ENCODE data around the gene PACRG.

The PACRG gene

DNA sequence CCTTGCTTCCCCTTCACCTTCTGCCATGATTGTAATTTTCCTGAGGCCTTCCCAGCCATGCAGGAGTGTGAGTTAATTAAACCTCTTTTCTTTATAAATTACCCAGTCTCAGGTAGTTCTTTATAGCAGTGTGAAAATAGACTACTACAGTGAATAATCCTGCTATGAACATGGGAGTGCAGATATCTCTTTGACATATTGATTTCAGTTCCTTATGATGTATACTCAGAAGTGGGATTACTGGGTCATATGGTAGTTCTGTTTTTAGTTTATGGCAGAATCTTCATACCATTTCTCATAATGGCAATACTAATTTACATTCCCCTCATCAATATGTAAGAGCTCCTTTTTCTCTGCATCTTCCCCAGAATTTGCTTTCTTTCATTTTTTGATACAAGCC, 26.0 kb downstream of the PACRG start:
- ATAC-seq: no peak
- TF ChIP-seq ZFP3 (CRISPR knock-in tag; IDR thresholded peaks at IDR 0.05): no peak
- TF ChIP-seq, protein P1, sequence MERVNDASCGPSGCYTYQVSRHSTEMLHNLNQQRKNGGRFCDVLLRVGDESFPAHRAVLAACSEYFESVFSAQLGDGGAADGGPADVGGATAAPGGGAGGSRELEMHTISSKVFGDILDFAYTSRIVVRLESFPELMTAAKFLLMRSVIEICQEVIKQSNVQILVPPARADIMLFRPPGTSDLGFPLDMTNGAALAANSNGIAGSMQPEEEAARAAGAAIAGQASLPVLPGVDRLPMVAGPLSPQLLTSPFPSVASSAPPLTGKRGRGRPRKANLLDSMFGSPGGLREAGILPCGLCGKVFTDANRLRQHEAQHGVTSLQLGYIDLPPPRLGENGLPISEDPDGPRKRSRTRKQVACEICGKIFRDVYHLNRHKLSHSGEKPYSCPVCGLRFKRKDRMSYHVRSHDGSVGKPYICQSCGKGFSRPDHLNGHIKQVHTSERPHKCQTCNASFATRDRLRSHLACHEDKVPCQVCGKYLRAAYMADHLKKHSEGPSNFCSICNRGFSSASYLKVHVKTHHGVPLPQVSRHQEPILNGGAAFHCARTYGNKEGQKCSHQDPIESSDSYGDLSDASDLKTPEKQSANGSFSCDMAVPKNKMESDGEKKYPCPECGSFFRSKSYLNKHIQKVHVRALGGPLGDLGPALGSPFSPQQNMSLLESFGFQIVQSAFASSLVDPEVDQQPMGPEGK (CRISPR knock-in tag; IDR thresholded peaks at IDR 0.05; ENCODE audit: borderline replicate concordance): no peak
- no peak for TF ChIP-seq ZC3H10 (CRISPR knock-in tag; IDR thresholded peaks at IDR 0.05)
- TF ChIP-seq RARB (CRISPR knock-in tag; IDR thresholded peaks at IDR 0.05): no peak
- no peak for TF ChIP-seq PPARA (CRISPR knock-in tag; IDR thresholded peaks at IDR 0.05; ENCODE audit: borderline replicate concordance)
- no peak for TF ChIP-seq ZNF8 (CRISPR knock-in tag; IDR thresholded peaks at IDR 0.05)
- TF ChIP-seq BACH2 (CRISPR knock-in tag; IDR thresholded peaks at IDR 0.05; ENCODE audit: borderline replicate concordance): no peak
- TF ChIP-seq ESRRG (CRISPR knock-in tag; IDR thresholded peaks at IDR 0.05): no peak
- no peak for TF ChIP-seq ZNF70 (CRISPR knock-in tag; IDR thresholded peaks at IDR 0.05)
- TF ChIP-seq ARNTL (CRISPR knock-in tag; IDR thresholded peaks at IDR 0.05; ENCODE audit: borderline replicate concordance, low read depth): no peak
- no peak for TF ChIP-seq CREB5 (CRISPR knock-in tag; IDR thresholded peaks at IDR 0.05; ENCODE audit: low read depth)
- no peak for TF ChIP-seq SNAI2 (CRISPR knock-in tag; IDR thresholded peaks at IDR 0.05)
- TF ChIP-seq POU6F1 (CRISPR knock-in tag; IDR thresholded peaks at IDR 0.05; ENCODE audit: borderline replicate concordance, low read depth): no peak
- no peak for TF ChIP-seq TCF4 (CRISPR knock-in tag; IDR thresholded peaks at IDR 0.05; ENCODE audit: borderline replicate concordance)
- TF ChIP-seq ZNF565 (CRISPR knock-in tag; conservative IDR thresholded peaks at IDR 0.05; ENCODE audit: low read depth): no peak
- TF ChIP-seq CSDC2 (CRISPR knock-in tag; IDR thresholded peaks at IDR 0.05): no peak
- no peak for TF ChIP-seq CSRNP3 (CRISPR knock-in tag; IDR thresholded peaks at IDR 0.05)
- no peak for TF ChIP-seq OSR1 (CRISPR knock-in tag; IDR thresholded peaks at IDR 0.05)
- no peak for TF ChIP-seq TOX (CRISPR knock-in tag; IDR thresholded peaks at IDR 0.05; ENCODE audit: borderline replicate concordance)

DNA sequence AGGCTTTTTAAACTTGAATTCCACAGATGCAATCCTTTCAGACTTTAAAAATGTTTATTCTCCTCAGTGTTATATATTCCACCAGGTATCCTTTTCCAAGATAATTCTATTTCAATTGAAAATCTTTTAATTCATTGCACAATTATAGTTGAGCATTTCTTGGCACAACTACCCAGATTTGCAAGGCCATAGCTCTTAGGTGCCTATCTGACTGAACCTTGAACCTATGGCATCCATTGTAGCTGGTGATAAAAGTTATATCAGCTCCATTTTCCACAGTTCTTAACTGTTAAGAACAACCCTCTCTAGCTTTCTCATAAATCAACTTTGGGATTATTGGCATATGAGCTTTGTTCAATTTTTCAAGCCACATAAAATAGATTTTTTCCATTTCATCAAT, 42.4 kb downstream of the PACRG start:
- TF ChIP-seq ZFP3 (CRISPR knock-in tag; IDR thresholded peaks at IDR 0.05) (no peak), ARNTL (CRISPR knock-in tag; IDR thresholded peaks at IDR 0.05; ENCODE audit: borderline replicate concordance, low read depth) (no peak), ZFP30 (CRISPR knock-in tag; IDR thresholded peaks at IDR 0.05) (no peak), GLIS3 (CRISPR knock-in tag; IDR thresholded peaks at IDR 0.05) (no peak), TOX (CRISPR knock-in tag; IDR thresholded peaks at IDR 0.05; ENCODE audit: borderline replicate concordance) (no peak), PPARA (CRISPR knock-in tag; IDR thresholded peaks at IDR 0.05; ENCODE audit: borderline replicate concordance) (no peak), ZC3H10 (CRISPR knock-in tag; IDR thresholded peaks at IDR 0.05) (no peak), SNAI2 (CRISPR knock-in tag; IDR thresholded peaks at IDR 0.05) (no peak), CSRNP3 (CRISPR knock-in tag; IDR thresholded peaks at IDR 0.05) (no peak), CREB5 (CRISPR knock-in tag; IDR thresholded peaks at IDR 0.05; ENCODE audit: low read depth) (no peak), RARB (CRISPR knock-in tag; IDR thresholded peaks at IDR 0.05) (no peak), ZNF565 (CRISPR knock-in tag; conservative IDR thresholded peaks at IDR 0.05; ENCODE audit: low read depth) (no peak), BACH2 (CRISPR knock-in tag; IDR thresholded peaks at IDR 0.05; ENCODE audit: borderline replicate concordance) (no peak), ESRRG (CRISPR knock-in tag; IDR thresholded peaks at IDR 0.05) (no peak)
- no peak for ATAC-seq
